ENCODE data around the gene DGKH.
A peak's percentile ranks its signal among the peaks of the same experiment; 100 is the strongest.
"Not testable (repeated sequence)": the region's sequence is repeated elsewhere in the genome, so short reads cannot be mapped to it uniquely, and the experiment has no call there.

Gene DGKH

GRCh38 chr13:42066542-42066941, 18.1 kb downstream of the DGKH start:
- no peak for DNase-seq (ENCODE audit: low read depth)
- TF ChIP-seq CTCF (IDR thresholded peaks at IDR 0.05; ENCODE audit: insufficient read depth, low read depth, low read length, missing control alignments), result no peak
- H3K4me3 ChIP-seq (ENCODE audit: low read depth, low read length), result no peak overlapping the region

- H3K4me3 ChIP-seq (ENCODE audit: low read depth, low read length), result no peak overlapping the region
- DNase-seq (ENCODE audit: low read depth), result no peak
- TF ChIP-seq CTCF (IDR thresholded peaks at IDR 0.05; ENCODE audit: insufficient read depth, low read depth, low read length, missing control alignments), result no peak
Measured at GRCh38 chr13:42068886-42069285, 20.4 kb downstream of the DGKH start.

- not testable (repeated sequence) for H3K4me3 ChIP-seq (ENCODE audit: low read depth, low read length); DNase-seq (ENCODE audit: low read depth)
Measured at GRCh38 chr13:42070599-42070998, 22.2 kb downstream of the DGKH start.

DNA sequence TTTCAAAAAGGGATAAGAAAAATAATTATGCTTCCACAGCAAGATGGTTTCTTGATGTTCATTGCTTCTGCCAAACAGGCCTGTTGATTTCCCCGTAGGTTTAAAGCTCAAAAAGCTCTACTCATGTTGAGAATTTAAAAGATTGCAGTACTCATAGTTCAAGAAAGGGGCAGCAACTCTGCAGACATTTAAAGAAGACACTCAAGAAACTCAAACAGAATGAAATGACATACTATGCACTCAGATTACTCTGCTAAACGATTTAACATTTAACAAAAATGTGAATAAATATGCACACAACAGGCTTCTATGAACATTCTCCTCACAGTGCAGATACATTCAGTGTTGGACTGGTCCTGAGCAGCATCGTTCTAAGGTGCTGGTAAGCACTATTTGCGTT, 22.7 kb downstream of the DGKH start:
- not testable (repeated sequence) for DNase-seq (ENCODE audit: low read depth); H3K4me3 ChIP-seq (ENCODE audit: low read depth, low read length)

GRCh38 chr13:42071672-42072419, 23.4 kb downstream of the DGKH start:
- no peak overlapping the region for H3K4me3 ChIP-seq (ENCODE audit: low read depth, low read length)
- no peak for TF ChIP-seq CTCF (IDR thresholded peaks at IDR 0.05; ENCODE audit: insufficient read depth, low read depth, low read length, missing control alignments)
- DNase-seq (ENCODE audit: low read depth), result no peak

GRCh38 chr13:42073683-42074082, 25.2 kb downstream of the DGKH start:
- no peak for DNase-seq (ENCODE audit: low read depth)
- no peak overlapping the region for H3K4me3 ChIP-seq (ENCODE audit: low read depth, low read length)
- TF ChIP-seq CTCF (IDR thresholded peaks at IDR 0.05; ENCODE audit: insufficient read depth, low read depth, low read length, missing control alignments), result no peak

GRCh38 chr13:42075517-42075916, 27.1 kb downstream of the DGKH start:
- no peak overlapping the region for H3K4me3 ChIP-seq (ENCODE audit: low read depth, low read length)
- DNase-seq (ENCODE audit: low read depth), result peak; percentile 16
- TF ChIP-seq CTCF (IDR thresholded peaks at IDR 0.05; ENCODE audit: insufficient read depth, low read depth, low read length, missing control alignments), result no peak

GRCh38 chr13:42076309-42076713, 27.9 kb downstream of the DGKH start:
- H3K4me3 ChIP-seq (ENCODE audit: low read depth, low read length), result no peak overlapping the region
- DNase-seq (ENCODE audit: low read depth), result no peak
- TF ChIP-seq CTCF (IDR thresholded peaks at IDR 0.05; ENCODE audit: insufficient read depth, low read depth, low read length, missing control alignments), result no peak

All from GM12865 (cell line).